Activated T-cell treated with anti-CD3 and anti-CD28 coated beads, Interleukin-2, amount 50 U/mL, for 48 hours (primary cell): ENCODE measurements around the gene GNL1.
A peak's percentile ranks its signal among the peaks of the same experiment; 100 is the strongest.

Experiments
- DNase-seq, 2 experiments: peaks; one replicate each; pipeline ENCODE4 v3.0.0-alpha.2; 2020

The GNL1 gene

DNA sequence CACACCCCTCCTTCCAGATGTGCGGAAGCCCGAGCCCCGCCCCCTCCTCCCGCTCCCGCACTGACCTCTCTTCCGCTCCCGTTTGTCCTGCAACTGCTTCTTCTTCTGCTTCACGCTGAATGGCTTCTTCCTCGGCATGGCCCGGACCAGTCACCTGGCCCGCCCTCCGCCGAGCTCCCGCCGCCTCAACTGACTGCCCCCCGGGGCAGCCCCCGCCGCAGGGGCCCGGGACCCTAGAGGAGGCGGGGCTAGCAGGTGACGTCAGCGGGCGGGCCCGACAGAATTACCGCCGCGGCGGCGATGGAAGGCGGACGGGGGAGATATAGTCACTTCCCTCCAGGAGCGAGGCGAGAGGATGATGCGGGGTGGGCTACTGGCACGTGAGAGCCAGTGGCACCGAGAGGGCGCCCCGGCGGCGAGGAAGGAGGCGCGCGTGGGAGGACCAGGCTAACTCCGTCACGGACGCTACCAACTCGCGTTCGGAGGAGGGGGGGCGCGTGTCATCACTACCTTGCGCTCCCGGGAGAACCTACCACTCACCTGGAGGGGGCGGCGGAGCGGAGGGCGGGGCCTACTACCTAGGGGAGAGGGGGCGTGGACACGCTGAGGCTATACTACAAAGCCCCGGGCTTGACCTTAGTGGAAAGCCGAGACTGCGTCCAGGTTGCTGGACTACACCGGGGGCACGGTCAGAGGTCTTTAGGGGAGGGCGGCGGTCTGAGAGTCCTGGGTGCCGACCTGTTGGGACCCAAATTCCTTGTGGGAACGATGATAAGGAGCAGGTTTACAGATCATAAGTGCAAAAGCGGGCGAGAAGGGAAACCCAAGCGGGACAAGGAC, at the start of gene GNL1:
Gene GNL1, minus strand, starts transcription at position 424 of the 840 bp plus-strand sequence. Its CDS starts 286 bp downstream, at position 138.
- peak; percentile 99 to 100 for DNase-seq

DNA sequence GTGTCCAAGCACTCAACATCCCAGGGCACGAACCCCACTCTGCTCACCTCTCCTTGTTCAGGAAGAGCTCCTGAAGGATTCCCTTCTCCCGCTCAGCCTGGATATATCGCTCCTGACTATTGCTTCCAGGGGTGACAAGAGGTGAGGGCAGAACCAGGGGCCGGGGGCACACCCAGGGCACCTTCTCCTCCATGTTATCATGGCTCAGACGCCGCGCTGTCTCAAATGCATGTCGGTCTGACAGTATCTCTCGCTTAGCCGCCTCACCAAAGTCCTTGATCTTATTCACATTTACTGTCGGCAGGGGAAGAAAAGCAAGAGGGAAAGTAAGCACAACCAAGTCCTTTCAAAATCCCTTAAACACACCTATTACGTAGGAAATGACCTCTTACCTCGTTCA, 47.7 kb upstream of the GNL1 start:
- DNase-seq: no peak

- DNase-seq: no peak
These were observed 45.7 kb upstream of the GNL1 start for GRCh38 chr6:30601815-30602641.

DNA sequence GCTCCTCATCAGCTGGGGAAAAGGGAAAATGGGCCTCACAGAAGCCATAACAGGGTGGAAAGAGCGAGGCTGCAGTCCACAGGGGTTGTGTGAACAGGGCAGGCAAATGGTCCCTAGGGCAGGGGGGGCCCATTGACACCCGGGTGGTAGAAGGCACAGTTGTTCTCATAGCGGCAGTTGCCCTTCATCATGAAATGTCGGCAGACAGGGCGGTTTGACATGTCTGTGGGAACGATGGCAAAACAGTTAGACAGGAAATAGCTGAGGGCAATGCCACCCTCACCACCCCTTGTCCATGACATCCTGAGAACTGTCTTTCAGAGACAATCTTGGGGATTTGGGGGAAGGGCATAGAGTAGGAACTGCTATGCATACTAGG, 45.1 kb upstream of the GNL1 start:
- no peak for DNase-seq

DNA sequence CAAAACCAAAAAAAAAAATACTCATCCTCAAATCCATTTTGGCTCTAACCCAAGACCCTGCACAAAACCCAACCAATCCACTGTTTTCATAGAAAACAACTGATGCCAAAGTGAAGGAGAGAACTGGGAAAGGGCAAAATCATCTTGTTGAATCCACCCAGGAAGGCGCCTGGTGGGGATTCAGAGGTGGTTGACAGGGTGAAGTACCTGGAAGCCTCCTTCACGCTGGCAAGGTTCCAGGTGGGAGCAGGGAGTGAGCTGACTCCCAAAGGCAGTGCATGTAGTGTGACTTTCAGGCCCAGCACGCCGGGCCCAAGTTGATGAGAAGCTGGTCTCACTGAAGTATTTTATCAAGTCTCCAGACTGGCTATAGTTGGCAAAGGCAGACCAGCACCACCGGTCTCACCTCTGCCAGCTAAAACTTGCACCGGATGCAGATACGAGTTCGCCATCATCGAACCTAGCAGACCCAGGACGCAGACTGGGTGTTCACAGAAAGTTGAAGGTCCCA, 44.2 kb upstream of the GNL1 start:
- DNase-seq: no peak

DNA sequence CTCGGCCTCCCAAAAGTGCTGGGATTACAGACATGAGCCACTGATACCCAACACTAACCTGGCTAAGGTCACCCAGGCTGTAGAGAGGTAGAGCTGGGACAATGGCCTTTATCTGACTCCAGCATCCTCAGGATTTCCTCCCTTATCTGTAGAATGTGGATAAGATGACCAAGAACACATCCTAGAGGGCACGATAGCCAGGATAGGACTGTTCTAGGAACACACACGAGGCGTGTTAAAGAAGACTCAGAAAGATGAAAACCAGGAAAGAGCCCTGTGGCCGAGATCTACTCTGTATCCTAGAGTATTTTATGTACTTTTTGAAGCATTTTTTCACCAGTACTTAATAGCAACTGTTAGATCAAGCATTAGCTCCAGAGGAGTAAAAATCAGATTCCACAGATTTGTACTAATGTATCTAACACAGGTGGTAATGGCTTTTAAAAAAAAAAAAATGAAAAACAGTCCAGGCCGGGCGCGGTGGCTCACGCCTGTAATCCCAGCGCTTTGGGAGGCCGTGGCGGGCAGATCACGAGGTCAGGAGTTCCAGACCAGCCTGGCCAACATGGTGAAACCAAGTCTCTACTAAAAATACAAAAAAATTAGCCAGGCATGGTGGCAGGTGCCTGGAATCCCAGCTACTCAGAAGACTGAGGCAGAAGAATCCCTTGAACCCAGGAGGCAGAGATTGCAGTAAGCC, 43.5 kb upstream of the GNL1 start:
- no peak for DNase-seq

- DNase-seq: no peak
These were observed 42.8 kb upstream of the GNL1 start for GRCh38 chr6:30598912-30599624.

GRCh38 chr6:30597315-30598144, 41.2 kb upstream of the GNL1 start:
- peak; percentile 88 to 90 for DNase-seq

GRCh38 chr6:30592287-30592686, 36.0 kb upstream of the GNL1 start:
- no peak for DNase-seq

DNA sequence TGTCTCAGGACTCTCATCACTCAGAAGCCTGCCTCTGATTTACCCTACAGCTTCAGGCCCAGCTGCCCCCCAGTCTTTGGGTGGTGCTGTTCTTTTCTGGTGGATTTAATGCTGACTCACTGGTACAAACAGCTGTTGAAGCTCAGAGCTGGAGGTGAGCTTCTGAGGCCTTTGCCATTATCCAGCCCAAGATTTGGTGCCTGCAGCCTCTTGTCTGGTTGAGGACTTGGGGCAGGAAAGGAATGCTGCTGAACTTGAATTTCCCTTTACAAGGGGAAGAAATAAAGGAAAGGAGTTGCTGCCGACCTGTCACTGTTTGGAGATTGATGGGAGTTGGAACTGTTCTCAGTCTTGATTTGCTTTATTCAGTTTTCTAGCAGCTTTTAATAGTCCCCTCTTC, 34.7 kb upstream of the GNL1 start:
- DNase-seq: no peak

GRCh38 chr6:30590509-30590908, 34.2 kb upstream of the GNL1 start:
- DNase-seq: no peak

- DNase-seq: no peak
These were observed 33.6 kb upstream of the GNL1 start for GRCh38 chr6:30589754-30590358.

DNA sequence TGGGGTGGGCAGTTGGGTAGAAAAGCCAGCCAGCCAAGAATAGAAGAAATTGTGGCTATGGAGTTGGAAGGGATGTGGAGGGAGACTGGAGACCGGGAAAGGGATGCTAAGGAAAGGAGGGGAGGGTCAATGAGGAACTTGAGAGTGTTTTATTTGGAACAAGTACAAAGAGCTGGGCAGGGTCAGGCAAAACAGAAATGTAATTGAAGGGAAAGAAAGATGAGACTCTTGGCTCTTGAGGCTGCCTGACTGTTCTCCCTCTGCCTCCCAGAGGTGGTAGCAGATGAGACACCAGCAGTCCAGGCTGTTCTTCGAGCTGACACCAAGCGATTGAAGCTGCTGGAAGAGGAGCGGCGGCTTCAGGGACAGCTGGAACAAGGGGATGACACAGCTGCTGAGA, 27.6 kb upstream of the GNL1 start:
- no peak for DNase-seq

- DNase-seq: no peak
These were observed 21.8 kb upstream of the GNL1 start for GRCh38 chr6:30578051-30578450.

DNA sequence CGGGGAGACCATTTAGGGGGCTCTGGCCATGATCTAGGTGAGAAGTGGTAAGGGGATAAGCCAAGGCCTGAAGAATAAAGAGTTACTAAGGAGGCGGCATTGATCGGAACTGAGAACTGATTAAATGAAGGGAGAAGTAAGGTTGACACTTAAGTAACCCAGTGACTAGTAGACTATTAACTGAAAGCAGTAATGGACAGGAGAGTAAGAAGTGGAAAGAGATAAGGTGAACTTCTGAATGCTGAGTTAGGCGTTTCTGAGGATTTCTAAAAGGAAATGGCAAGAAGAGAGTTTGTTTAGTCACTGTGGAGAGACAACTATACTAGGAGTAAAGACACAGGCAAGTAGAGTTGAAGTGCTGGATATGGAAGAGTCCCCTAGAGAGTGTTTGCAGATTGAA, 16.8 kb upstream of the GNL1 start:
- no peak for DNase-seq

- DNase-seq: no peak
These were observed 15.9 kb upstream of the GNL1 start for GRCh38 chr6:30572148-30572547.

GRCh38 chr6:30571762-30572082, 15.4 kb upstream of the GNL1 start:
- DNase-seq: no peak

DNA sequence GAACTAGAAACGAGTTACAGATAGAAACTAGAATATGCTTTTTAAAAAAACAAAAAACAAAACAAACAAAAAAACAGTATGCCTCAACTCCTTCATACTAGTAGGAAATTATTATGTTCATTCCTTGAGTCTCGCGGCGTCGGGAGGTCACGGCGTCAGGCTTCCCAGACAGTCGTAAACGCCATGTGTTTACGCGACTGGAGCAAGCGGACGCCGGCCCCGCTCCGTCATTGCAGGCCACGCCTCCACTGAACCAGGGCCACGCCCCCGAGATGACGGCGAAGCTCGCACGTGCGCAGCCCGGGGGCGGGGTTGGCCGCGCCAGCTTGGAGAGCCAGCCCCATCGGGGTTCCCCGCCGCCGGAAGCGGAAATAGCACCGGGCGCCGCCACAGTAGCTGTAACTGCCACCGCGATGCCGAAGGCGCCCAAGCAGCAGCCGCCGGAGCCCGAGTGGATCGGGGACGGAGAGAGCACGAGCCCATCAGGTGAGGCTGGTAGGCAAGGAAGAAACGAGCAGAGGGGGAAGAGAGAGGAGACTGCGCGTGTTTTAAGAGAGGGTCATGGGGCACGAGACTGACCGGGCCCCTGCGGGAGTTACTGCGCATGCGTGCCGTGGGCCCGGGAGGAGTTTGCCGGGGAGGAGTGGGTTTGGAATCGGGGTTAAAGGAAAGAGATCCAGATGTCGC, 14.9 kb upstream of the GNL1 start, which contains the start of gene ABCF1:
Gene ABCF1, plus strand, starts transcription at position 368 of the 687 bp plus-strand sequence. Its CDS starts 46 bp downstream, at position 414.
- peak; percentile 100 for DNase-seq

GRCh38 chr6:30570740-30571074, 14.4 kb upstream of the GNL1 start:
- no peak for DNase-seq

DNA sequence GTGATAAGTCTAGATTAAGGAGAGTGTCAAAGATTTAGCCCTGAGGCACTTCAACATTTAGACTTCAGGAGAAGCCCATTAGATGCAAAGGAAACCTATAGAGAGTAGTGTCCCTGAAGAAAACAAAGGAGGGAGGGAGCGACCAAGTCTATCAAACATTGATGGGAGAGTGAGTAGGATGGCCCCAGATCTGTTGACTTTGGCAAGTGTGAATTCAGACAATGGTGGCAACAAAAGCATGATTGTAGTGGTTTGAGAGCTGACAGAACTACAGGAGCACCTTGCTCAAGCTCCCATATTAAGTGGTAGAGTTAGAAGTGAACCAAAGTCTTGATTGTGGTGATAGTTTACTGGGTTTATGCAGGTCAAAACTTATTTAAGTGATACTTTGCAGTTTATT, 14.0 kb upstream of the GNL1 start:
- no peak for DNase-seq

- peak; percentile 57 to 58 for DNase-seq
These were observed 12.0 kb upstream of the GNL1 start for GRCh38 chr6:30568245-30568644.
